ENCODE results near the gene SLC18A2. TPM values are rescaled to one million over a fixed set of nuclear protein-coding genes. Genes with fewer than 3 reads are reported as not detected.

The SLC18A2 gene
- total RNA-seq, 4 donors from 2014 or later: 0.65 to 2.8 (median 2.1) TPM

DNA sequence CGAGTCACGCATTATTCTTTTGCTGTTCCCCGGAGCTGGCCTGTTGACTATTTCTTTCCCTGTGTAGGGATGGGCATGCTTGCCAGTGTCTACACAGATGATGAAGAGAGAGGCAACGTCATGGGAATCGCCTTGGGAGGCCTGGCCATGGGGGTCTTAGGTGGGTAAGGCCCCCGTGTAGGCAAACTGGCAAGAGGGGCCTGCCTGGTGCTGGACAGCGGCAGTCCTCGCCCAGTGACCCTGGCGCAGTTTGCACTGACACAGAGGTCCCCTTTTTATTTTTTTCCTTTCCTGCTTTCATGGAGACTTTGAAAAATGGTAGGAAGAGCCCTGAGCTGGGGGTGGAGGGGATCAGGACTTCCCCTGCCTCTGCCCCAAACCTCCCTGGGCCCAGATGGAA, 13.4 kb downstream of the SLC18A2 start:
- intact Hi-C loops (cut with DNase I): no loop called here

GRCh38 chr10:117254774-117255735, 14.1 kb downstream of the SLC18A2 start:
- no peak for DNase-seq (ENCODE audit: extremely low spot score)
- H3K36me3 ChIP-seq: no peaks in the 10 kb centered on the region
- H3K4me1 ChIP-seq: no peaks in the 10 kb centered on the region
- peaks cover 0 to 41% (median 0%) of the 10 kb centered on the region in 4 donors for H3K27me3 ChIP-seq
- 77% methylated on average over 26 of the region's 26 CpGs for WGBS
- intact Hi-C loops (cut with DNase I): no loop called here
- no peak overlapping the region for H3K27ac ChIP-seq (replicated peaks in 1 of 4)
- no peaks in the 10 kb centered on the region for H3K9me3 ChIP-seq
- TF ChIP-seq CTCF (IDR thresholded peaks at IDR 0.05) (no peak), EP300 (IDR thresholded peaks at IDR 0.05) (no peak), POLR2A (IDR thresholded peaks at IDR 0.05; ENCODE audit: low read depth) (no peak), POLR2AphosphoS5 (IDR thresholded peaks at IDR 0.05) (no peak)
- H3K4me3 ChIP-seq: no peak overlapping the region

More for the DNA sequence above, 13.4 kb downstream of the SLC18A2 start:
- no peak overlapping the region for H3K4me3 ChIP-seq
- TF ChIP-seq CTCF (IDR thresholded peaks at IDR 0.05): no peak
- TF ChIP-seq POLR2A (IDR thresholded peaks at IDR 0.05; ENCODE audit: low read depth): no peak
- TF ChIP-seq POLR2AphosphoS5 (IDR thresholded peaks at IDR 0.05): no peak
- TF ChIP-seq EP300 (IDR thresholded peaks at IDR 0.05): no peak
- 80% methylated on average over 9 of the region's 9 CpGs for WGBS
- no peak overlapping the region for H3K27ac ChIP-seq (replicated peaks in 1 of 4)
- H3K36me3 ChIP-seq: no peaks in the 10 kb centered on the region
- peaks cover 0 to 37% (median 0%) of the 10 kb centered on the region in 4 donors for H3K27me3 ChIP-seq
- DNase-seq (ENCODE audit: extremely low spot score): no peak
- H3K4me1 ChIP-seq: no peaks in the 10 kb centered on the region
- H3K9me3 ChIP-seq: no peaks in the 10 kb centered on the region

DNA sequence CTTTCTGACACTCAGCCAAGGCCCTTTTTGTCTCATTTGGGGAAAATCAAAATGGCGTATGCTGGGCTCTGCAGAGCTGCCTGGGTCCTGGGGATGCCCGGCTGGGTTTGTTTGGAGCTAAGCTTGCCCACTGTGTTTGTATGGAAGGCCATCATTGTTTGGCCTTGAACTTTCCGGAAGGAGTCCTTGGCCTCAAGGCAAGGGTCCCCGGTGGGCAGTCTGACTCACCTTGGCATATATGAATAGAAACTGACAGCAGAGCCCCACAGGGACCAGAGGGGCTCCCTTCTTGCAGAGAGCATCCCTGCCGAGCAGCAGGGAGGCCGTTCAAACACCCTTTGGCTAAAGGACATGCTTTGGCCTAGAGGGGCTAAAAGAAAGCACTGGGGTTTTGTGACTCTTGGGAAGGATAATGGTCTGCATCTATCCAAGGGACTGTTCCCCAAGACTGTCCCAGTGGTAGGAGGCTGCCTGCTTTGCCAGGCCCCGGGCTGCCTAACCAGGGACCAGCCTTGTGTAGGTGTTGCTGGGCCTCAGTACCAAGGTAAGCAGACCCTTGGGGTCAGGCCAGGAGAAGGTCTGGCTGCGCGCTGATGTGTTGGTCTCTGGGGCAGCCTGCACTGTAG, 15.0 kb downstream of the SLC18A2 start:
- Histone ChIP-seq H3K4me3 (no peak overlapping the region), H3K36me3 (no peaks in the 10 kb centered on the region), H3K9me3 (no peaks in the 10 kb centered on the region), H3K4me1 (no peaks in the 10 kb centered on the region), H3K27me3 (peaks cover 0 to 43% (median 0%) of the 10 kb centered on the region in 4 donors), H3K27ac (replicated peaks in 1 of 4) (no peak overlapping the region)
- TF ChIP-seq POLR2AphosphoS5 (IDR thresholded peaks at IDR 0.05) (no peak), EP300 (IDR thresholded peaks at IDR 0.05) (no peak), CTCF (IDR thresholded peaks at IDR 0.05) (no peak), POLR2A (IDR thresholded peaks at IDR 0.05; ENCODE audit: low read depth) (no peak)
- intact Hi-C loops (cut with DNase I): no loop called here
- no peak for DNase-seq (ENCODE audit: extremely low spot score)
- no CpG with 5 or more reads among the region's 9 CpGs for WGBS

DNA sequence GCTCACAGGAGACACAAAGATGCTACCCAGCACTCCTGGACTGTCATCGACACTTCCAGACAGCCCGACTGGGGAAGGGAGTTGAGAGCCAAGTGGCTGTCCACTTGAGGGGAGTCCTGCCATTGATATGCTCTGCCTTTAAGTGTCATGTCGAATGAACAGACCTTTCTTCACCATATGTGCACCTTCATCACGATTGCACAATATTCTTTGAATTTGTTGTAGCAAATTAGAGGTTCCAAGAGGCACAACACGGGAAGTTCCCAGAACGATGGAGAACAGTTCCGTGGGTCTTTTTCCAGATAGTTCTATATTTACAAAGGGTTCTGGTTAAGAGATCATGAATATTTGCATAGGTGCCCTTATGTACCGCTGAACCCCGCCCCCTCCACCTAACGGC, 16.0 kb downstream of the SLC18A2 start:
- Histone ChIP-seq H3K4me1 (no peaks in the 10 kb centered on the region), H3K4me3 (no peak overlapping the region), H3K9me3 (no peaks in the 10 kb centered on the region), H3K27me3 (peaks cover 0 to 52% (median 0%) of the 10 kb centered on the region in 4 donors), H3K27ac (replicated peaks in 1 of 4) (no peak overlapping the region), H3K36me3 (no peaks in the 10 kb centered on the region)
- 86% methylated on average over 10 of the region's 10 CpGs for WGBS
- DNase-seq (ENCODE audit: extremely low spot score): no peak
- no peak for TF ChIP-seq CTCF (IDR thresholded peaks at IDR 0.05)
- TF ChIP-seq POLR2A (IDR thresholded peaks at IDR 0.05; ENCODE audit: low read depth): no peak
- TF ChIP-seq POLR2AphosphoS5 (IDR thresholded peaks at IDR 0.05): no peak
- no peak for TF ChIP-seq EP300 (IDR thresholded peaks at IDR 0.05)
- intact Hi-C loops (cut with DNase I): no loop called here

Measured in esophagus muscularis mucosa (tissue), 4 donors.